HCT116 (cell line): ENCODE data around the gene NEURL1B. TPM values are rescaled to one million over a fixed set of nuclear protein-coding genes. Genes with fewer than 3 reads are reported as not detected.

Experiments used
- microRNA-seq: library from miRNA; unstranded; fragments of <30 nt; microRNA quantifications from one replicate; pipeline ENCODE4, GENCODE V29; 2016; ENCODE audit warnings: borderline number of aligned reads
- total RNA-seq: library from RNA; stranded (reverse); gene quantifications from one replicate; pipeline ENCODE4 v1.2.1, GENCODE V29; 2021; ENCODE audit not compliant: unreplicated experiment

NEURL1B gene
- total RNA-seq, 1 experiment from 2014 or later = 5.8 TPM

Small RNA genes lying within 50 kb of the gene (microRNA-seq; reads per million reads assigned to microRNA genes)
- gene MIR5003 = not detected

Other genes with a start within 250 kb of the NEURL1B start
- gene SH3PXD2B, start 186.7 kb upstream of the NEURL1B start, total RNA-seq = 27.5 TPM
- 16.6 TPM for gene DUSP1, start 129.9 kb downstream of the NEURL1B start, total RNA-seq
- 73.3 TPM for gene ERGIC1, start 193.0 kb downstream of the NEURL1B start, total RNA-seq